Measurements from ENCODE around the gene NAA25. TPM values are rescaled to one million over a fixed set of nuclear protein-coding genes. Genes with fewer than 3 reads are reported as not detected.

Gene NAA25
- polyA plus RNA-seq, 1 donor from 2014 or later: 30.7 TPM

- H3F3A ChIP-seq (ENCODE audit: insufficient read depth, low read length, poor library complexity, severe bottlenecking): no peaks in the 10 kb centered on the region
- H3K4me2 ChIP-seq (ENCODE audit: low read length): no peak overlapping the region
- H2AFZ ChIP-seq (ENCODE audit: low read depth, low read length): no peak overlapping the region
- H4K20me1 ChIP-seq (ENCODE audit: insufficient read depth): no peaks in the 10 kb centered on the region
- no peak overlapping the region for H3K9ac ChIP-seq (ENCODE audit: low read length)
- H3K27me3 ChIP-seq (ENCODE audit: insufficient read depth, low read depth, low read length): no peaks in the 10 kb centered on the region
- TF ChIP-seq MXI1 (conservative IDR thresholded peaks at IDR 0.05; ENCODE audit: poor library complexity, severe bottlenecking) (no peak), EZH2 (IDR thresholded peaks at IDR 0.05; ENCODE audit: borderline replicate concordance, insufficient read depth, low read length, poor library complexity, severe bottlenecking) (no peak), EP300 (conservative IDR thresholded peaks at IDR 0.05; ENCODE audit: poor library complexity, severe bottlenecking) (no peak), CTCF (IDR thresholded peaks at IDR 0.05; ENCODE audit: poor library complexity, severe bottlenecking) (no peak), REST (IDR thresholded peaks at IDR 0.05; ENCODE audit: borderline replicate concordance) (no peak), RAD21 (conservative IDR thresholded peaks at IDR 0.05) (no peak), TAF1 (IDR thresholded peaks at IDR 0.05; ENCODE audit: low read depth) (no peak), POLR2AphosphoS5 (IDR thresholded peaks at IDR 0.05) (no peak), SMC3 (conservative IDR thresholded peaks at IDR 0.05; ENCODE audit: poor library complexity) (no peak)
- H3K79me2 ChIP-seq (replicated peaks; ENCODE audit: insufficient read depth, low read length): peaks cover 13% of the 10 kb centered on the region
- no peaks in the 10 kb centered on the region for H3K36me3 ChIP-seq (ENCODE audit: insufficient read depth, low read length)
- no peak overlapping the region for H3K4me3 ChIP-seq (ENCODE audit: low read length)
- no peaks in the 10 kb centered on the region for H3K9me2 ChIP-seq (ENCODE audit: insufficient read depth, low read length)
- no peak overlapping the region for H3K27ac ChIP-seq (ENCODE audit: low read length)
- no peaks in the 10 kb centered on the region for H3K9me3 ChIP-seq (ENCODE audit: low read length)
These were observed 24.8 kb upstream of the NAA25 start for GRCh38 chr12:112133418-112133817.

GRCh38 chr12:112131686-112132085 lies 23.1 kb upstream of the NAA25 start:
- no peak for TF ChIP-seq MXI1 (conservative IDR thresholded peaks at IDR 0.05; ENCODE audit: poor library complexity, severe bottlenecking)
- TF ChIP-seq EP300 (conservative IDR thresholded peaks at IDR 0.05; ENCODE audit: poor library complexity, severe bottlenecking): no peak
- no peak for TF ChIP-seq RAD21 (conservative IDR thresholded peaks at IDR 0.05)
- no peak for TF ChIP-seq REST (IDR thresholded peaks at IDR 0.05; ENCODE audit: borderline replicate concordance)
- TF ChIP-seq TAF1 (IDR thresholded peaks at IDR 0.05; ENCODE audit: low read depth): no peak
- TF ChIP-seq EZH2 (IDR thresholded peaks at IDR 0.05; ENCODE audit: borderline replicate concordance, insufficient read depth, low read length, poor library complexity, severe bottlenecking): no peak
- no peak for TF ChIP-seq POLR2AphosphoS5 (IDR thresholded peaks at IDR 0.05)
- TF ChIP-seq CTCF (IDR thresholded peaks at IDR 0.05; ENCODE audit: poor library complexity, severe bottlenecking): no peak
- no peak for TF ChIP-seq SMC3 (conservative IDR thresholded peaks at IDR 0.05; ENCODE audit: poor library complexity)
- Histone ChIP-seq H3F3A (ENCODE audit: insufficient read depth, low read length, poor library complexity, severe bottlenecking) (no peaks in the 10 kb centered on the region), H3K27me3 (ENCODE audit: insufficient read depth, low read depth, low read length) (no peaks in the 10 kb centered on the region), H3K9me2 (ENCODE audit: insufficient read depth, low read length) (no peaks in the 10 kb centered on the region), H4K20me1 (ENCODE audit: insufficient read depth) (no peaks in the 10 kb centered on the region), H3K79me2 (replicated peaks; ENCODE audit: insufficient read depth, low read length) (peaks cover 19% of the 10 kb centered on the region), H3K9ac (ENCODE audit: low read length) (no peak overlapping the region), H3K36me3 (ENCODE audit: insufficient read depth, low read length) (no peaks in the 10 kb centered on the region), H3K27ac (ENCODE audit: low read length) (no peak overlapping the region), H3K9me3 (ENCODE audit: low read length) (no peaks in the 10 kb centered on the region), H2AFZ (ENCODE audit: low read depth, low read length) (no peak overlapping the region), H3K4me2 (ENCODE audit: low read length) (no peak overlapping the region), H3K4me3 (ENCODE audit: low read length) (no peak overlapping the region)
